H1 (cell line): ENCODE measurements around the gene AKR1C1. TPM values are rescaled to one million over a fixed set of nuclear protein-coding genes. Genes with fewer than 3 reads are reported as not detected.
A peak's percentile ranks its signal among the peaks of the same experiment; 100 is the strongest.
"Not testable (repeated sequence)": the region's sequence is repeated elsewhere in the genome, so short reads cannot be mapped to it uniquely, and the experiment has no call there.

Experiments used
- CTCF ChIA-PET: fragments of 300-600 bp; sonication (Branson Sonifier 250); formaldehyde crosslinking; loops from one replicate; lab custom pipeline; 2021; ENCODE audit not compliant: partially characterized antibody; lab: Charles Lee
- POLR2A ChIA-PET: fragments of 300-600 bp; sonication (Branson Sonifier 250); formaldehyde crosslinking; loops from one replicate; lab custom pipeline; 2021; ENCODE audit warnings: inconsistent platforms; ENCODE audit not compliant: partially characterized antibody; lab: Charles Lee
- DNase-seq, 2 experiments: peaks; one replicate each; pipeline versions ENCODE4 v3.0.0 to v3.0.0-alpha.2; 2010 to 2022; ENCODE audit warnings: low spot score in 2 of 2, low read depth in 1 of 2, mixed read lengths in 1 of 2
- FAIRE-seq: peaks from 2 replicates; lab custom pipeline; 2011; peaks lifted over from hg19 to GRCh38; lab: Jason Lieb, UNC
- H2AFZ ChIP-seq: 2 replicates; pipeline ENCODE4 v1.8.1; 2012; ENCODE audit warnings: low read length, inconsistent platforms
- H2AK5ac ChIP-seq: 2 replicates; pipeline ENCODE4 v1.6.1; 2013; ENCODE audit warnings: low read depth, low read length
- H2BK120ac ChIP-seq: replicated peaks from 2 replicates; pipeline ENCODE3; 2013; ENCODE audit warnings: low read depth, low read length, inconsistent platforms
- H2BK12ac ChIP-seq: 2 replicates; pipeline ENCODE4 v1.6.1; 2013; ENCODE audit warnings: low read depth, low read length
- H2BK15ac ChIP-seq: 2 replicates; pipeline ENCODE4 v1.6.1; 2013; ENCODE audit warnings: low read length
- H2BK20ac ChIP-seq: 2 replicates; pipeline ENCODE4 v1.6.1; 2013; ENCODE audit warnings: low read length
- H2BK5ac ChIP-seq: 2 replicates; pipeline ENCODE4 v1.6.1; 2013; ENCODE audit warnings: low read depth, low read length
- H3K14ac ChIP-seq: 2 replicates; pipeline ENCODE4 v1.6.1; 2013; ENCODE audit warnings: inconsistent platforms; ENCODE audit not compliant: insufficient read length
- H3K18ac ChIP-seq: 2 replicates; pipeline ENCODE4 v1.6.1; 2013; ENCODE audit warnings: low read length; ENCODE audit errors: extremely low read depth
- H3K23ac ChIP-seq: 2 replicates; pipeline ENCODE4 v1.6.1; 2013; ENCODE audit warnings: inconsistent platforms; ENCODE audit not compliant: insufficient read length
- H3K23me2 ChIP-seq: 2 replicates; pipeline ENCODE4 v1.6.1; 2013; ENCODE audit warnings: low read depth, low read length
- H3K27ac ChIP-seq: 2 replicates; pipeline ENCODE4 v1.6.1; 2011; ENCODE audit warnings: low read depth, low read length, inconsistent platforms
- H3K27me3 ChIP-seq, 4 experiments: replicated peaks in 1 of 4; 1 replicate in 1 of 4; 2 replicates in 3 of 4; pipeline versions ENCODE4 v1.6.1 to v1.8.1; 2011 to 2013; ENCODE audit warnings: low read length in 3 of 4, mild to moderate bottlenecking in 3 of 4, inconsistent platforms in 2 of 4, mixed read lengths in 2 of 4, moderate library complexity in 1 of 4; ENCODE audit not compliant: control insufficient read depth in 3 of 4, insufficient read depth in 3 of 4; ENCODE audit errors: extremely low read depth in 1 of 4
- H3K36me3 ChIP-seq, 4 experiments: 2 replicates each; pipeline versions ENCODE4 v1.6.1 to v1.8.1; 2011 to 2013; ENCODE audit warnings: mild to moderate bottlenecking in 4 of 4, low read length in 3 of 4, moderate library complexity in 2 of 4, control low read depth in 1 of 4, inconsistent platforms in 1 of 4; ENCODE audit not compliant: insufficient read depth in 4 of 4, control insufficient read depth in 2 of 4
- H3K4ac ChIP-seq: replicated peaks from 2 replicates; pipeline ENCODE3; 2013; ENCODE audit warnings: low read length, low read depth, mixed read lengths, inconsistent platforms; ENCODE audit not compliant: insufficient read length
- H3K4me1 ChIP-seq, 4 experiments: replicated peaks in 1 of 4; 1 replicate in 1 of 4; 2 replicates in 3 of 4; pipeline versions ENCODE4 v1.6.1 to v1.8.1; 2011 to 2013; ENCODE audit warnings: low read length in 3 of 4, inconsistent platforms in 2 of 4, mixed read lengths in 1 of 4; ENCODE audit not compliant: insufficient read depth in 4 of 4, control insufficient read depth in 3 of 4
- H3K4me2 ChIP-seq, 2 experiments: 2 replicates each; pipeline versions ENCODE4 v1.6.1 to v1.8.1; 2011 to 2013; ENCODE audit warnings: low read depth in 2 of 2, low read length in 2 of 2, control low read depth in 1 of 2, inconsistent platforms in 1 of 2, mild to moderate bottlenecking in 1 of 2; ENCODE audit not compliant: insufficient read depth in 1 of 2
- H3K4me3 ChIP-seq, 4 experiments: fragments of 200-600, 300-600 bp in 1 of 4; sonication (generic), shearing (Covaris generic), sonication (Bioruptor Twin) in 1 of 4; 2 replicates each; pipeline versions ENCODE4 v1.5.1 to v1.8.1; 2011 to 2016; ENCODE audit warnings: low read length in 4 of 4, low read depth in 3 of 4, control low read depth in 2 of 4, inconsistent platforms in 2 of 4, mild to moderate bottlenecking in 2 of 4, mixed read lengths in 1 of 4, moderate library complexity in 1 of 4; ENCODE audit not compliant: insufficient read depth in 2 of 4; ENCODE audit errors: extremely low read depth in 1 of 4
- H3K56ac ChIP-seq: replicated peaks from 2 replicates; pipeline ENCODE3; 2013; ENCODE audit warnings: low read depth, mild to moderate bottlenecking, mixed read lengths, low read length, inconsistent platforms; ENCODE audit not compliant: insufficient read length
- H3K79me1 ChIP-seq: 2 replicates; pipeline ENCODE4 v1.6.1; 2013; ENCODE audit warnings: low read depth, low read length, control low read depth
- H3K79me2 ChIP-seq, 2 experiments: 2 replicates each; pipeline versions ENCODE4 v1.6.1 to v1.8.1; 2012 to 2013; ENCODE audit warnings: low read length in 2 of 2, mild to moderate bottlenecking in 2 of 2, inconsistent platforms in 1 of 2; ENCODE audit not compliant: insufficient read depth in 2 of 2, control insufficient read depth in 1 of 2
- H3K9ac ChIP-seq, 4 experiments: replicated peaks in 1 of 4; 1 replicate in 1 of 4; 2 replicates in 3 of 4; pipeline versions ENCODE4 v1.6.1 to v1.8.1; 2011 to 2013; ENCODE audit warnings: low read depth in 3 of 4, low read length in 3 of 4, control low read depth in 2 of 4, mild to moderate bottlenecking in 2 of 4, moderate library complexity in 2 of 4, inconsistent platforms in 1 of 4; ENCODE audit errors: extremely low read depth in 1 of 4
- H3K9me3 ChIP-seq, 2 experiments: 2 replicates each; pipeline versions ENCODE4 v1.6.1 to v1.8.1; 2012 to 2013; ENCODE audit warnings: mild to moderate bottlenecking in 2 of 2, moderate library complexity in 2 of 2, control low read depth in 1 of 2, inconsistent platforms in 1 of 2, low read depth in 1 of 2, low read length in 1 of 2, mixed read lengths in 1 of 2; ENCODE audit not compliant: insufficient read depth in 2 of 2
- H4K20me1 ChIP-seq, 2 experiments: replicated peaks in 1 of 2; 2 replicates each; pipeline versions ENCODE3 to v1.8.1; 2011 to 2013; ENCODE audit warnings: inconsistent platforms in 2 of 2, low read length in 2 of 2, mild to moderate bottlenecking in 1 of 2; ENCODE audit not compliant: insufficient read depth in 2 of 2, control insufficient read depth in 1 of 2
- H4K5ac ChIP-seq: 2 replicates; pipeline ENCODE4 v1.6.1; 2013; ENCODE audit warnings: low read length, low read depth, mixed read lengths, inconsistent platforms; ENCODE audit not compliant: insufficient read length
- H4K8ac ChIP-seq: 2 replicates; pipeline ENCODE4 v1.8.0; 2013; ENCODE audit warnings: mild to moderate bottlenecking, moderate library complexity, low read length, inconsistent platforms; ENCODE audit not compliant: insufficient read depth; ENCODE audit errors: extremely low read depth
- H4K91ac ChIP-seq: replicated peaks from 2 replicates; pipeline ENCODE3; 2013; ENCODE audit warnings: low read length, mixed read lengths, inconsistent platforms; ENCODE audit not compliant: insufficient read length
- BACH1 ChIP-seq: IDR thresholded peaks from 2 replicates; pipeline ENCODE4 v1.6.1; 2012; ENCODE audit warnings: low read length, improper control_type of control experiment
- WGBS, 2 experiments: shearing (Covaris generic) in 1 of 2; methylation state at CpG; one replicate each; pipeline versions ENCODE4 v1.1.6 to v1.1.7; 2013 to 2015; ENCODE audit warnings: low lambda C conversion rate in 2 of 2, mixed read lengths in 2 of 2, inconsistent platforms in 1 of 2, low coverage in 1 of 2, missing lambda C conversion rate in 1 of 2; ENCODE audit not compliant: insufficient replicate concordance in 2 of 2, insufficient coverage in 1 of 2, insufficient read length in 1 of 2; ENCODE audit errors: extremely low coverage in 1 of 2, missing lambda C conversion rate in 1 of 2; 5-methylcytosine and 5-hydroxymethylcytosine counted together
- polyA plus RNA-seq, 7 experiments: library from polyadenylated mRNA; depleted of rRNA in 3 of 7; stranded (reverse) in 5 of 7; unstranded in 2 of 7; fragments of >200 nt in 5 of 7; fragments of 200-250 nt in 2 of 7; gene quantifications; 1 replicate in 5 of 7; 2 replicates in 1 of 7; 4 replicates in 1 of 7; pipeline versions ENCODE4 v1.2.1 to v1.2.3, GENCODE V29; 2011 to 2013; ENCODE audit warnings: missing spikeins in 2 of 7, mixed read lengths in 2 of 7
- total RNA-seq: library from RNA; stranded (reverse); fragmentation: NEBNext Ultra II Directional; extraction: Animal tissue kit (Norgen Biotek cat#: 25700); gene quantifications from 2 replicates; pipeline ENCODE4 v1.2.1, GENCODE V29; 2021

AKR1C1 gene
- total and polyA plus RNA-seq, 2 of the 8 experiments (the other 6 are each of a cell fraction or from before 2014, with no cell fraction given), result 1.4 to 2.1 TPM

GRCh38 chr10:5019770-5020612 lies 56.8 kb downstream of the AKR1C1 start:
- H2AK5ac ChIP-seq, H2BK15ac ChIP-seq, H3K27me3 ChIP-seq, H3K27ac ChIP-seq, H3K79me1 ChIP-seq, H3K9me3 ChIP-seq, H4K5ac ChIP-seq, H3K4me2 ChIP-seq, POLR2A ChIA-PET, H4K20me1 ChIP-seq, H2BK5ac ChIP-seq, H2BK20ac ChIP-seq, H3K36me3 ChIP-seq, H3K14ac ChIP-seq, H3K23ac ChIP-seq, H3K4me1 ChIP-seq, DNase-seq, H2BK120ac ChIP-seq, H4K91ac ChIP-seq, H3K56ac ChIP-seq, H3K18ac ChIP-seq, H3K4ac ChIP-seq, H2AFZ ChIP-seq, H3K4me3 ChIP-seq, H3K79me2 ChIP-seq, H3K23me2 ChIP-seq, H4K8ac ChIP-seq, H3K9ac ChIP-seq, H2BK12ac ChIP-seq, FAIRE-seq: not testable (repeated sequence)
- CTCF ChIA-PET, result interaction anchor here (1.0 kb wide), 1 partner anchor 10 kb away, joined by 4 read pairs; no protein-coding TSS in a partner anchor
- 85% methylated on average over 6 of the region's 6 CpGs; no CpG with 5 or more reads in 1 of the 2 experiments for WGBS, 2 experiments
- peak; percentile 43; the same call in 1 of the 2 replicates for TF ChIP-seq BACH1
